Astrocyte (in vitro differentiated cells and primary cell): ENCODE data around the gene USP17L10.
"Not testable (repeated sequence)": the region's sequence is repeated elsewhere in the genome, so short reads cannot be mapped to it uniquely, and the experiment has no call there.

Source experiments
- CTCF ChIP-seq: IDR thresholded peaks from 2 replicates; pipeline ENCODE4 v1.5.1; 2011; ENCODE audit warnings: low read depth, mild to moderate bottlenecking, inconsistent platforms, low read length, moderate library complexity; ENCODE audit not compliant: insufficient read depth
- EZH2 ChIP-seq: IDR thresholded peaks from 2 replicates; pipeline ENCODE4 v1.6.1; 2012; ENCODE audit warnings: mild to moderate bottlenecking, low read length, inconsistent platforms; ENCODE audit not compliant: insufficient read depth

GRCh38 chr4:9234085-9234484, 23.6 kb downstream of the USP17L10 start, which contains the start of gene USP17L15:
- TF ChIP-seq EZH2, CTCF: not testable (repeated sequence)
